Right atrium auricular region (tissue), 2 donors: Measurements from ENCODE around the gene COG5. TPM values are rescaled to one million over a fixed set of nuclear protein-coding genes. Genes with fewer than 3 reads are reported as not detected.

Experiments used
- DNase-seq: peaks from one replicate; pipeline ENCODE4 v3.0.0-alpha.2; 2019; ENCODE audit warnings: low spot score
- H3K27ac ChIP-seq, 2 donors: fragments of 200-600 bp; sonication (generic); 1 replicate in 1 of 2; 2 replicates in 1 of 2; pipeline ENCODE4 v1.5.1; 2016 to 2019
- H3K27me3 ChIP-seq, 2 donors: fragments of 200-600 bp; sonication (generic); one replicate each; pipeline versions ENCODE4 v1.5.1 to v1.6.0; 2017 to 2019
- H3K36me3 ChIP-seq: fragments of 200-600 bp; sonication (generic); one replicate; pipeline ENCODE4 v1.5.1; 2016
- H3K4me1 ChIP-seq, 2 donors: fragments of 200-600 bp; sonication (generic); one replicate each; pipeline versions ENCODE4 v1.5.1 to v1.6.0; 2017 to 2019
- H3K4me3 ChIP-seq, 2 donors: fragments of 200-600 bp; sonication (generic); 1 replicate in 1 of 2; 2 replicates in 1 of 2; pipeline ENCODE4 v1.5.1; 2017 to 2019; ENCODE audit warnings: mild to moderate bottlenecking in 1 of 2, moderate library complexity in 1 of 2
- H3K9me3 ChIP-seq, 2 donors: fragments of 200-600 bp; sonication (generic); one replicate each; pipeline ENCODE4 v1.5.1; 2019
- CTCF ChIP-seq, 2 donors: fragments of 200-600 bp; sonication (generic); IDR thresholded peaks; one replicate each; pipeline ENCODE4 v1.5.1; 2019; ENCODE audit warnings: antibody characterized with exemption in 2 of 2
- total RNA-seq, 2 donors: library from RNA; depleted of rRNA; stranded (reverse); fragments of >200 nt; gene quantifications; one replicate each; pipeline ENCODE4 v1.1.0, GENCODE V29; 2016

Gene COG5
- total RNA-seq, 2 donors from 2014 or later: 28.0 to 31.8 TPM

GRCh38 chr7:107244613-107245012 is 319.1 kb downstream of the COG5 start:
- Histone ChIP-seq H3K36me3 (peaks cover 15% of the 10 kb centered on the region), H3K27ac (no peak overlapping the region), H3K27me3 (no peaks in the 10 kb centered on the region), H3K4me3 (no peak overlapping the region), H3K9me3 (no peaks in the 10 kb centered on the region), H3K4me1 (no peaks in the 10 kb centered on the region)
- no peak for TF ChIP-seq CTCF (IDR thresholded peaks at IDR 0.05)
- DNase-seq: no peak

- no peaks in the 10 kb centered on the region for H3K9me3 ChIP-seq
- DNase-seq: no peak
- no peaks in the 10 kb centered on the region for H3K27me3 ChIP-seq
- H3K4me3 ChIP-seq: no peak overlapping the region
- peaks cover 0 to 7% of the 10 kb centered on the region in 2 donors for H3K4me1 ChIP-seq
- peak overlapping the region in 1 of 2 donors; percentile 38 for H3K27ac ChIP-seq
- TF ChIP-seq CTCF (IDR thresholded peaks at IDR 0.05): no peak
- H3K36me3 ChIP-seq: peaks cover 7% of the 10 kb centered on the region
Measured at GRCh38 chr7:107242267-107242666, 321.5 kb downstream of the COG5 start.

DNA sequence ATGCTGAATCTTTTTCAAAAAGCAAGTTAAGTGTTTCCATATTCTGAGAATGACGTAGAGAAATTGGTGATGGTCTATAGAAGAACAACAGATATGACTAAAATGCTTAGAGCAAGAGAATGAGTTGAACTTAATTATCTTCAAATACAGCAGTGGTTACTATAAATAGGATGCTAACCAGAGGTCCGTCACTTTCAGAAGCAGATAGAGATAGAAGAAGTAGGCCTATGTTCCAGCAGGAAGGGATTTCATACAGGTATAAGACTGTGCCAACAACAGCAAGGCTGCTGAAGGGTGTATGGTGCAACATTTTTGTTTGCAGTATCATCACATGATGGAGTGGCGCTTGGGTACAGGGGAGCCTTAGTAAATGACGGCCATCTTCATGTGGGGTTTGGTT is 326.3 kb downstream of the COG5 start:
- Histone ChIP-seq H3K4me1 (peaks cover 0 to 27% of the 10 kb centered on the region in 2 donors), H3K4me3 (no peak overlapping the region), H3K36me3 (no peaks in the 10 kb centered on the region), H3K27me3 (no peaks in the 10 kb centered on the region), H3K9me3 (no peaks in the 10 kb centered on the region), H3K27ac (peak overlapping the region; percentile 3 to 63)
- DNase-seq: no peak
- TF ChIP-seq CTCF (IDR thresholded peaks at IDR 0.05): no peak

DNA sequence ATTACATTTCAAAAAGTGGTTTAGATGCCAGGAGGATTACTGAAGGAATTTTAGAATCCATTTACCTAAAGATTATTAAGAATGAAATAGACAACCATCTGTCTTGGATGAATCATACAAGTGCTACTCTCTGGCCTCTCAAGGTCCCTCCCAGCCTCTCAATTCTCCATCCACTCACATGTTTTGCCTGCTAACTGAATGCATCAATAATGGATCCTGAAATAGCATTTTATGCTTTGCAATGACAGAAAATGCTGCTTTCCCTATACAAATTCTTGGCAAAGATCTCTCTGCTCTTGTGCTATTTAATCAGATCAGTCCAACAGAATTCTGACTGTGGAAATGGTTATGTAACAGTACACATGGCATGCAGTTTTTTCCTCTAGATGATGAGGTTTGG is 326.9 kb downstream of the COG5 start:
- DNase-seq: no peak
- no peaks in the 10 kb centered on the region for H3K27me3 ChIP-seq
- no peak overlapping the region for H3K4me3 ChIP-seq
- peak overlapping the region in 1 of 2 donors; percentile 63 for H3K27ac ChIP-seq
- no peaks in the 10 kb centered on the region for H3K9me3 ChIP-seq
- H3K36me3 ChIP-seq: no peaks in the 10 kb centered on the region
- H3K4me1 ChIP-seq: peaks cover 0 to 27% of the 10 kb centered on the region in 2 donors
- TF ChIP-seq CTCF (IDR thresholded peaks at IDR 0.05): no peak

GRCh38 chr7:107234436-107234835 is 329.3 kb downstream of the COG5 start:
- Histone ChIP-seq H3K4me1 (peaks cover 0 to 27% of the 10 kb centered on the region in 2 donors), H3K27me3 (no peaks in the 10 kb centered on the region), H3K9me3 (no peaks in the 10 kb centered on the region), H3K36me3 (no peaks in the 10 kb centered on the region), H3K27ac (no peak overlapping the region), H3K4me3 (no peak overlapping the region)
- TF ChIP-seq CTCF (IDR thresholded peaks at IDR 0.05): no peak
- no peak for DNase-seq

- peak overlapping the region in 1 of 2 donors; percentile 4 for H3K27ac ChIP-seq
- H3K4me1 ChIP-seq: peaks cover 0 to 27% of the 10 kb centered on the region in 2 donors
- no peaks in the 10 kb centered on the region for H3K9me3 ChIP-seq
- no peak overlapping the region for H3K4me3 ChIP-seq
- no peak for TF ChIP-seq CTCF (IDR thresholded peaks at IDR 0.05)
- no peaks in the 10 kb centered on the region for H3K36me3 ChIP-seq
- DNase-seq: no peak
- no peaks in the 10 kb centered on the region for H3K27me3 ChIP-seq
Measured at GRCh38 chr7:107233981-107234380, 329.7 kb downstream of the COG5 start.
